ENCODE measurements around the gene PLXNA3. TPM values are rescaled to one million over a fixed set of nuclear protein-coding genes. Genes with fewer than 3 reads are reported as not detected.
"Not testable (repeated sequence)": the region's sequence is repeated elsewhere in the genome, so short reads cannot be mapped to it uniquely, and the experiment has no call there.

PLXNA3 gene
- total RNA-seq, 1 donor from 2014 or later: 10.1 TPM

DNA sequence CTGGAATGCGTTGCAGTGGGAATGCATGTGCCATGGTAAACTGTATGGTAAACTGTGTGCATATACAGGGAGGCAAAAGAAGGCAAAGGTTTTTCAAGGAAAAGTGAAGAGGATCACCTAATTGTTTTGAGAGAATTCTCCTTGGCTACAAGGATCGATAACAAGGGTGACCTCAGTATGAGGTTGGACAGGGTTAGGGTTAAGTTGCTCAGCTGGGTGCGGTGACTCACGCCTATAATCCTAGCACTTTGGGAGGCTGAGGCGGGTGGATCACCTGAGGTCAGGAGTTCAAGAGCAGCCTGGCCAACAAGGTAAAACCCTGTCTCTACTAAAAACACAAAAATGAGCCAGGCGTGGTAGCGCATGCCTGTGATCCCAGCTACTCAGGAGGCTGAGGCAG lies 43.3 kb downstream of the PLXNA3 start:
- DNase-seq (ENCODE audit: low spot score): not testable (repeated sequence)

GRCh38 chrX:154502098-154502497 lies 44.0 kb downstream of the PLXNA3 start:
- no peak for DNase-seq (ENCODE audit: low spot score)

GRCh38 chrX:154502989-154503388 lies 44.9 kb downstream of the PLXNA3 start:
- no peak for DNase-seq (ENCODE audit: low spot score)

GRCh38 chrX:154505734-154506133 lies 47.7 kb downstream of the PLXNA3 start:
- DNase-seq (ENCODE audit: low spot score): no peak

DNA sequence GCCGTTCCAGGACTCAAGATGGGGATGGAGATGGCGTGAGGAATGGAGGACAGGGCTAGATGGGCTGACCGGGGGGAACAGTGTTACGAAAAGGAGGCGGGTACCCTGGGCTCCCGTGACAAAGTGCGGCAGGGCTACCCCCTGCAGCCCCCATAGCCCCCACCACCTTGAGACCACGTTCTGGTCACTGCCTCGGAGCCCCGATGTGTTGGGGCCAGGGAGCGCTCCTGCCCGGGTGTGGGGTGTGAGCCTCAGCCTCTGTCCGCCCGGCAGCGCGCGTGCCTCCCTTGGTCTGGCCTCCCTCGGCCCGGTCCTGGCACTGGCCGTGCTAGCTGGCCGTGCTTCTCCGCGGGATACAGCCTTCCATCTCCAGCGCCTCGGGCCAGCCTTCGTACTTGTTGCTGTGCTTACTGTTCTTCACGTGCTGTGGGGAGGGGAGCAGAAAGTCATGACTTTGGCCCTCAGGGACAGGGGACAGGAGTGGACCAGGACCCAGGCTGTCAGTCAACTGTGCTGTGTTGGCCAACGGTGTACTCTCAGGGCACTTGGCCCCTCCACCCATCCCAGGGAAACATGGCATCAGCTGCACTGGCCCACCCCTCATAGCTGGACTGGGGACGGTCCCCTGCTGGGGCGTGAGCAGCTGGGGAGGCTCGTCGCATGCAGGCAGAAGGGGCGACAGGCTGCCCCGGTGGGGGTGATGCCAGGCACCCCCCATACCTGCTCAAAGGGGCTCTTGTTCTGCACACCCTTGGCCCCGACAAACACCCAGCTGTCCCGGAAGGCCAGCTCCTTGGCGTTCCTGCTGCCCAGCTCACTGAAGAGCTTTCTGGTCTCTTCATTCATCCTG lies 48.6 kb downstream of the PLXNA3 start:
- DNase-seq (ENCODE audit: low spot score): no peak

GRCh38 chrX:154507673-154508383 lies 49.7 kb downstream of the PLXNA3 start:
- no peak for DNase-seq (ENCODE audit: low spot score)

GRCh38 chrX:154508384-154508745 lies 50.3 kb downstream of the PLXNA3 start:
- DNase-seq (ENCODE audit: low spot score): no peak

DNA sequence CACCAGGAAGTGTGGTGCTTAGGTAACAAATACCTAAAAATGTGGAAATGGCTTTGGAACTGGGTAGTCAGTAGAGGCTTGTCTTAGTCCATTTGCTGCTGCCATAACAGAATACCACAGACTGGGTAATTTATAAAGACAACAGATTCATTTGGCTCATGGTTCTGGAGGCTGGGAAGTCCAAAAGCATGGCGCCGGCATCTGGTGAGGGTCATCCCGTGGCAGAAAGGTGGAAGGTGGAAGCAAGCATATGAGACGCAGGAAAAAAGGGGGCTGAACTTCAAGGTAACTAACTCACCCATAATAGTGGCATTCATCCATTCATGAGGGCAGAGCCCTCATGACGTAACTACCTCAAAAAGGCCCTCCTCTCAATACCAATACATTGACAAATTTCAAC lies 51.4 kb downstream of the PLXNA3 start:
- DNase-seq (ENCODE audit: low spot score): no peak

DNA sequence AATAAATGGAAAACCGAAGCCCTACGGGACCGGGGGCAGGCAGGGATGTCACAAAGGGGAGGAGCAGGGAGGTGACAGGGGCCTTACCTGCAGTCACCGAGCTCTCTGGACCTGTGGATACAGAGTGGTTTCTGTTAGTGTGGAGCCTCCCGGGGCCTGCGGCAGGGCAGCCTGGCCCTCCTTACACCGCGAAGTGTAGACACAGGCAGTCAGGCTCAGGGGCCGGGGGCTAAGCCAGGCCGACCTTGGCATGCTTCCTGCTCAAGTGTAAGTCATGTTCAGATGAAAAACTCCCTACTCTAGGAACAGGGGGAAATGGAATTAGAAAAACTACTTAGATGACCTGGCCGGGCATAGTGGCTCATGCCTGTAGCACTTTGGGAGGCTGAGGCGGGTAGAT lies 53.7 kb downstream of the PLXNA3 start:
- DNase-seq (ENCODE audit: low spot score): no peak

DNA sequence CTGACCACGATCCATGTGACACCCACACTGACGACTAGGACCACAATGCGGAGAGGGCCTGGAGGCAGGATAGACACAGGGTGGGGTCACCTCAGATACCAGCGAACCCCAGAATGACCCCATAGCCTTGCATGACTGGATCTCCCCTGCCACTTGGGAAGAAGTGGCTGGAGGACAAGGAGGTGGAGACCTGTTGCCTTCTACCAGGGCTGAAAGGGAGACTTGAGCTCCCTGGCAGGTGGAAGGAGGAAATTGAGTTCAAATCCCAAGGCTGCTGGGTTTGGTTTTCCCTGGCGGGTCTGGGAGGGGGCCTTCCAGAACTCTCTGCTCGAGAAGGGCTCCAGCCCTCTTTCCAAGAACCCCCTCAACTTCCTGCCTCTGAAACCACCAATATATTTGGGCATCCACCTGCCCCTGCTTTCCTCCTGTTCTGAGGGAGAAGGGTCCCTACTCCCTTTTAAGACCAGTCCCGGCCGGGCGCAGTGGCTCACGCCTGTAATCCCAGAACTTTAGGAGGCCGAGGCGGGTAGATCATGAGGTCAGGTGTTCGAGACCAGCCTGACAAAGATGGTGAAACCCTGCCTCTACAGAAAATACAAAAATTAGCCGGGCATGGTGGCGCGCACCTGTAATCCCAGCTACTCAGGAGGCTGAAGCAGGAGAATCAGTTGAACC lies 54.9 kb downstream of the PLXNA3 start:
- no peak for DNase-seq (ENCODE audit: low spot score)

- DNase-seq (ENCODE audit: low spot score): no peak
Measured at GRCh38 chrX:154513716-154514115, 55.6 kb downstream of the PLXNA3 start.

DNA sequence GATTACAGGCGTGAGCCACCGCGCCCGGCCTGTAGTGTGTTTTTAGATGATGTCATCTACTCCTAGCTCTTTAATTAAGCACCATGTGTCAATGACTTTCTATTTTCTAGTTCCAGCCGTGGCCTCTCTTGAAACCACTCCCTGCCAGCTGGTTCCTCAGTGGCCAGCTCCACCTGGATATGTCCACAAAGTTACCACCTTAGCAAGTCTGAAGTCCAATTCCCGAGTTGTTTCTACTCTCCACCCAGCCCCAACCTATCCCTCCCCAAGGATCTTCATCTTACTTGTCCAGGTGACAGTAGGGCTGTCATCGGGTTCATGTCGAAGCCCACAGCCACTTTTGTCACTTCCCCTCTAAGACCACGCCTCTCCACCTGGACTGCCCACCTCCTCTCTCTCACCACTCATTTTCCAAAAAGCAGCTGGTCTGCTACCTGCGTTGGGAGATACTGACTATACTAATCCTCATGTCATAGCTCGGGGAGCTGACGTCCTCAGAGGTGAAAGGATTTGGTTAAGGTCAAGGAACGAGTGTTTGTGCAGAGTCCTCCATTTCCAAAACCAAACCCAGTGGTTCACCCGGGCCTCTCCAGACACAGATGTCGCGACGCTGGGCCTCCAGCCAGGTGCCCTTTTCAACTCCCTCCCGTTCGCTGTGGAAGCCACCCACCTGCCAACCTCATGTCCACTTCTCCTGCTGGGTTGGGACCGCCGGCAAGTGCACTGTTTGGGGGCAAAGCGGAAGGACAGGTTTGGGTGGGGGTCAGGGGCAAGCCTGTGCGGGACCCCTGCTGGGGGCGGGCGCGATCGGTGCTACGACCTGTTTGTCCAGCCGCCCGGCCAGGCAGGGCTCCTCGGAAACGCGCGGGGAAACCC lies 57.2 kb downstream of the PLXNA3 start:
- DNase-seq (ENCODE audit: low spot score): no peak

GRCh38 chrX:154515966-154516655 lies 58.0 kb downstream of the PLXNA3 start, which contains the start of gene FAM3A:
TSS of gene FAM3A (minus strand) at chrX:154516232. CDS start at chrX:154515772, 460 bp downstream.
- DNase-seq (ENCODE audit: low spot score): peak; percentile 94

GRCh38 chrX:154516656-154517100 lies 58.6 kb downstream of the PLXNA3 start:
- DNase-seq (ENCODE audit: low spot score): no peak

DNA sequence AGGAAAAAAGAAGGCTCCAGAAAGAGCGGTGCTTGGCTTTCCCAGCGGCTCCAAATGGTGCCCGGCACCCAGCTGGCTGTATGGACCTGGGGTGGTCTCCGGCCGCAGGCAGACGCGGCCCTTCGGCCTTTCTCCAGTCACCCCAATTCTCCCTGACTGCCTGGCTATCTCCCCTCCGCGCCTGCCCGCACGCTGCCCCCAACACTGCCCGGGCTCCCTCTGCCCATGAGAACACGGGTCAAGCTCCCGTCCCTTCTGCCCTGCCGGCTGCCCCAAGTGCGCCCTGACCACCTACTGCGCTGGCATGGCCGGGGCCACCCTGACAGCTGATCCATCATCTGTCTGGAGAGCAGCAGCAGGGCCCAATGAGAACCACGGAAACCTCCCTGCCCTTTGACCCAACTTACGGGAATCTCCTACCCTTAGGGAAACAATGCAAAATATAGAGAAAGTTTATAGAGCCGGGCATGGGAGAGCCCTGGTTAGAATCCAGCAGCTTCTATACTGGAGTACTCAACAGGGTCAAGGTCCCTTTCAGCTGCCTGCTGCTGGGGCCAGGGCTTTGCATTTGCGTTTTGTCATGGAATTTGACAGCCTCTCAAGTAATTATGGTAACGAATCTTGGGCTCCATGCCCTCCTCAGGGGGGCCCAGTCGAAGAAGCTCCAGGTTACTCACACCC lies 59.2 kb downstream of the PLXNA3 start:
- DNase-seq (ENCODE audit: low spot score): peak; percentile 27

DNA sequence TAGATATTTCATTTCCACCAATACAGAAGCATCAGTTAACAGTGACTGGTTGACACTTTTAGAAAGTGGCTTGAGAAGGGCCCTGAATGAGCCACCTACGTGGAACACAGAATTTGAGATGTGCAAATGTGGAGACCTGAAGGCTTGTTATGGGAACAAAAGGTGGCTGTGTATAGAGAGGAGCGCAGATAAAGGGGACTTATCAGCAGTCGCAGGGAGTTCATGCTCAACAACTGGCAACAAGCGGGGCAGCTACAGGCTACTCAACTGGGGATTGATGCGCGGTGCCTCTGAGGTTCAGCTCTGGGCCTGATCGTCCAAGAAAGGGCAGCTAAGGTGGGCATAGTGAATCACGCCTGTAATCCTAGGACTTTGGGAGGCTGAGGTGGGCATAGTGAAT lies 61.3 kb downstream of the PLXNA3 start:
- no peak for DNase-seq (ENCODE audit: low spot score)

DNA sequence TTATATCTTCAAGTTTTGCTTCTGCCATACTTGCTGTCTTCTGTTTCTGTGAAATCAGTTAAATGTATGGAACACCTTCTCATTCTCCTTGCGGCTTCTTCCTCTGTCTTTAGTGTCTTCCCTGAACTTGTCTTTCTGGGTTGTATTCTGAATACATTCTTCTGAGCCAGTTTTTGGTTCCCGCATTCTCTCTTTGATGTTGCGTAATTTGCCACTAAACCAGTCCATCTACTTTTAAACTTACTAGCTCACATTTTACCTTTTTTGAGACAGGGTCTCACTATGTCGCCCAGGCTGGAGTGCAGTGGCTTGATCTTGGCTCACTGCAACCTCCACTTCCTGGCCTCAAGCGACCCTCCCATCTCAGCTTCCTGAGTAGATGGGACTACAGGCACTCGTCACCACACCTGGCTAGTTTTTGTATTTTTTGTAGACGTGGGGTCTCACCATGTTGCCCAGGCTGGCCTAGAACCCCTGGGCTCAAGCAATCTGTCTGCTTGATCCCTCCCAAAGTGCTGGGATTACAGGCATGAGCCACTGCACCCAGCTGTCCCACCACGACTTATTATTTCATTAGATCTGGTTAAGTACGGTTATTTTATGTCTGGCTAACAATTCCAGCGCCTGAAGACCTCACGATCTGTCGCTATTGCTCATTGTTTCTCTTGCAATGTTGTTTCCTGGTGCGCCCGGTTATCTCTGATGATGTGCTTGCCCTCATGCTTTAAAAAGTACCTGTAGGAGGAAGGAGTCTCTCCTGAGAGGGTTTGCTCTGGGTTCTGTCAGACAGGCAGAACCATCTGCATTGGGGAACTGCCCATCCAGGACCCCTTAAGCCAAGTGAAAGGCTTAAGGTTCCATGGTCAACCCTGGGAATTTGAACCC lies 67.8 kb downstream of the PLXNA3 start:
- DNase-seq (ENCODE audit: low spot score): no peak

GRCh38 chrX:154526901-154527675 lies 69.0 kb downstream of the PLXNA3 start:
- peak; percentile 89 for DNase-seq (ENCODE audit: low spot score)

Data from umbilical cord (tissue), 2 donors.